HG02885 (cell line): ENCODE measurements around the gene DDR1.

Source experiments
- ATAC-seq: cut with Tn5 transposase; IDR thresholded peaks from one replicate; pipeline ENCODE4 v1.9.1; 2021; ENCODE audit warnings: mild to moderate bottlenecking; ENCODE audit not compliant: unreplicated experiment, poor library complexity

Gene DDR1

GRCh38 chr6:30879684-30880427, 4.5 kb upstream of the DDR1 start:
- no peak for ATAC-seq

- no peak for ATAC-seq
Observed at GRCh38 chr6:30880698-30881252, 3.5 kb upstream of the DDR1 start.

- ATAC-seq: no peak
Observed at GRCh38 chr6:30881392-30882203, 2.7 kb upstream of the DDR1 start.

GRCh38 chr6:30882204-30882758, 2.0 kb upstream of the DDR1 start:
- no peak for ATAC-seq

- ATAC-seq: peak; percentile 35
Observed at GRCh38 chr6:30882759-30883684, 1.3 kb upstream of the DDR1 start.

GRCh38 chr6:30884521-30885480, 482 bp downstream of the DDR1 start:
- no peak for ATAC-seq

- ATAC-seq: no peak
Observed at GRCh38 chr6:30885481-30885998, 1.2 kb downstream of the DDR1 start.

GRCh38 chr6:30885999-30886896, 1.9 kb downstream of the DDR1 start:
- no peak for ATAC-seq

- ATAC-seq: no peak
Observed at GRCh38 chr6:30886897-30887255, 2.6 kb downstream of the DDR1 start.

GRCh38 chr6:30887901-30888815, 3.8 kb downstream of the DDR1 start:
- ATAC-seq: no peak

- ATAC-seq: no peak
Observed at GRCh38 chr6:30888816-30889495, 4.6 kb downstream of the DDR1 start.

GRCh38 chr6:30889496-30889885, 5.2 kb downstream of the DDR1 start:
- no peak for ATAC-seq

GRCh38 chr6:30889921-30890645, 5.8 kb downstream of the DDR1 start:
- ATAC-seq: no peak

GRCh38 chr6:30890646-30891449, 6.5 kb downstream of the DDR1 start:
- no peak for ATAC-seq

- no peak for ATAC-seq
Observed at GRCh38 chr6:30891450-30891723, 7.1 kb downstream of the DDR1 start.
